Measurements from ENCODE around the gene SPRTN. TPM values are rescaled to one million over a fixed set of nuclear protein-coding genes. Genes with fewer than 3 reads are reported as not detected.

Gene SPRTN
- total and polyA plus RNA-seq, 10 donors, result 3.1 to 28.7 (median 11.6) TPM

DNA sequence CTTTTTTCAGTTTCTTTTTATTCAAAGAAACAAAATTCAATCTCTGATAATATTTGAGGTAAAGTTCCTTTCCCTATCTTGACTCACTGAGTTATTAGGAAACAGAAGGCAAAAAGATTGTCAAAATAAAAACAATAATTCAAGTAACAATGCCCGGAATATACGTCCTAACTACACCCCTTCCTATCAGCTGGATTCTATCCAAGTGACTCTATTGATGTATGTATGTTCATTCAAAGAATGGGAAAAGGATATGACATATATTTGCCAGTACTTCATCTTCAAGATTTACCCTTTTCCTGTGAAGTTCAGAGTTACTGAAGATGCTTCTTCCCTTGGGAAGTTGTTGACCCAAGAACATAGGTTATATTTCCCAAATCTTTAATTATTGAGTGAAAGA is 13.7 kb downstream of the SPRTN start:
- WGBS, 5 donors, result 72 to 85% (median 77%) methylated on average over 2 of the region's 2 CpGs
- Histone ChIP-seq H3K4me3 (no peak overlapping the region), H3K9me3 (no peaks in the 10 kb centered on the region), H3K27ac (no peak overlapping the region), H3K36me3 (peaks cover 0 to 83% (median 56%) of the 10 kb centered on the region in 6 donors), H3K4me1 (no peaks in the 10 kb centered on the region), H3K27me3 (replicated peaks in 1 of 7) (no peaks in the 10 kb centered on the region)
- DNase-seq, result no peak
- TF ChIP-seq CTCF (IDR thresholded peaks at IDR 0.05 in 8 of 11, conservative IDR thresholded peaks at IDR 0.05 in 3 of 11) (no peak), POLR2A (IDR thresholded peaks at IDR 0.05) (no peak), POLR2AphosphoS5 (IDR thresholded peaks at IDR 0.05) (no peak)
- intact Hi-C loops (cut with DNase I; ENCODE audit: low total_unique reads), result no loop called here

DNA sequence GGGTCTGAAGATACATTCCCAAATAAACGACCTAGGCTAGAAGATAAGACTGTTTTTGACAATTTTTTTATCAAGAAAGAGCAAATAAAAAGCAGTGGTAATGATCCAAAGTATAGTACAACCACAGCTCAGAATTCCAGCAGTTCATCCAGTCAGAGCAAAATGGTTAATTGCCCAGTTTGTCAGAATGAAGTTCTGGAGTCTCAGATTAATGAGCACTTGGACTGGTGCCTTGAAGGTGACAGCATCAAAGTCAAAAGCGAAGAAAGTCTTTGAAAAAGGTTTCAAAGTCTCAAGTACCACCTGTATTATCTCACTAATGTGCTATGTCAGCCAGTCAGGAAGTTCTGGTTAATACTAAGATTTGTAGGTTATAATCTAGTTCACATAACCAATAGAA is 15.0 kb downstream of the SPRTN start:
- peaks cover 0 to 70% (median 46%) of the 10 kb centered on the region in 6 donors for H3K36me3 ChIP-seq
- WGBS, 5 donors, result 77 to 87% (median 86%) methylated on average over 2 of the region's 2 CpGs
- DNase-seq, result no peak
- no peaks in the 10 kb centered on the region for H3K27me3 ChIP-seq (replicated peaks in 1 of 7)
- H3K4me1 ChIP-seq, result peaks cover 5 to 9% (median 7%) of the 10 kb centered on the region in 6 donors
- no peak overlapping the region for H3K27ac ChIP-seq
- TF ChIP-seq CTCF (IDR thresholded peaks at IDR 0.05 in 8 of 11, conservative IDR thresholded peaks at IDR 0.05 in 3 of 11) (no peak), POLR2A (IDR thresholded peaks at IDR 0.05) (no peak), POLR2AphosphoS5 (IDR thresholded peaks at IDR 0.05) (no peak)
- H3K4me3 ChIP-seq, result no peak overlapping the region
- H3K9me3 ChIP-seq, result no peaks in the 10 kb centered on the region
- intact Hi-C loops (cut with DNase I; ENCODE audit: low total_unique reads), result no loop called here

- intact Hi-C loops (cut with DNase I; ENCODE audit: low total_unique reads), result no loop called here
- DNase-seq, result no peak
- H3K4me3 ChIP-seq, result no peak overlapping the region
- H3K9me3 ChIP-seq, result no peaks in the 10 kb centered on the region
- H3K4me1 ChIP-seq, result peaks cover 5 to 20% (median 7%) of the 10 kb centered on the region in 6 donors
- WGBS, 5 donors, result 87 to 94% (median 89%) methylated on average over 5 of the region's 5 CpGs
- peaks cover 0 to 56% (median 33%) of the 10 kb centered on the region in 6 donors for H3K36me3 ChIP-seq
- TF ChIP-seq POLR2AphosphoS5 (IDR thresholded peaks at IDR 0.05) (no peak), POLR2A (IDR thresholded peaks at IDR 0.05) (no peak), CTCF (IDR thresholded peaks at IDR 0.05 in 8 of 11, conservative IDR thresholded peaks at IDR 0.05 in 3 of 11) (no peak)
- H3K27me3 ChIP-seq (replicated peaks in 1 of 7), result no peaks in the 10 kb centered on the region
- H3K27ac ChIP-seq, result no peak overlapping the region
Observed at GRCh38 chr1:231354330-231355020, 16.4 kb downstream of the SPRTN start.

DNA sequence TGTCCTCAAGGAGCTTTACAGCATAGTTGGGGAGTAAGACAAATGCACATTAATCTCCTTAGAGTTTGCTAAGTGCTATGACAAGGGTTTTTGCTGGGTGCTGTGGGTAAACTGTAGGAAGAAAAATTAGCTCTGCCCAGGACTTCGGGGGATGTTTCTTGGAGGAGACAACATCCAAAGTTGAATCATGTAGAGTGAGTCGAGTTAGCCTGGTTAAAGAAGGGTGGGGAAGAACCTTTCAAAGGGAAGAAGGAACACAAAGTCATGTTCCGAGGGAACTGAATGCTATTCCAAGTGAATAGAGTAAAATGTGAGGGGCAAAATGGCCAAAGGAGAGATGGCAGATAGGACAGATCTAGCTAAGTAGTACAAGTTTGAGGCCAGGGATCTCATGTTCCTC is 17.1 kb downstream of the SPRTN start:
- Histone ChIP-seq H3K27ac (no peak overlapping the region), H3K27me3 (replicated peaks in 1 of 7) (no peaks in the 10 kb centered on the region), H3K4me1 (peaks cover 5 to 24% (median 7%) of the 10 kb centered on the region in 6 donors), H3K36me3 (peaks cover 0 to 49% (median 26%) of the 10 kb centered on the region in 6 donors), H3K9me3 (no peaks in the 10 kb centered on the region), H3K4me3 (no peak overlapping the region)
- DNase-seq, result no peak
- intact Hi-C loops (cut with DNase I; ENCODE audit: low total_unique reads), result no loop called here
- TF ChIP-seq POLR2A (IDR thresholded peaks at IDR 0.05), result no peak
- WGBS, 5 donors, result 88 to 95% (median 89%) methylated on average over 3 of the region's 3 CpGs
